HCT116 (cell line): Measurements from ENCODE around the gene RILPL2. TPM values are rescaled to one million over a fixed set of nuclear protein-coding genes. Genes with fewer than 3 reads are reported as not detected.

ENCODE experiments used
- ATAC-seq: fragments of 200-7000 bp; cut with Tn5 transposase; 2 replicates; pipeline ENCODE4 v1.9.1; 2020; ENCODE audit warnings: mild to moderate bottlenecking, moderate library complexity
- BruUV-seq: library from RNA; stranded (reverse); fragments of 400-500 nt; replicated peaks from 2 replicates; lab custom pipeline; 2021; lab: Mats Ljungman, UMichigan
- CTCF ChIA-PET: fragments of 300-600 bp; sonication (Branson Sonifier 250); formaldehyde crosslinking; loops from one replicate; lab custom pipeline; 2021; ENCODE audit warnings: antibody characterized with exemption; lab: Charles Lee
- POLR2A ChIA-PET: fragments of 300-600, 350-600 bp; sonication (Branson Sonifier 250); formaldehyde crosslinking; loops from one replicate; lab custom pipeline; 2021; ENCODE audit warnings: antibody characterized with exemption; lab: Charles Lee
- RAD21 ChIA-PET, 2 experiments: fragments of 300-600 bp; sonication (Branson Sonifier 250); formaldehyde crosslinking; loops; one replicate each; lab custom pipeline; 2023; ENCODE audit warnings: low total read pairs in 2 of 2; ENCODE audit not compliant: uncharacterized antibody in 2 of 2, unreplicated experiment in 2 of 2, low non-redundant PET in 1 of 2; lab: Charles Lee
- DNase-seq: peaks from one replicate; pipeline ENCODE4 v3.0.0-alpha.2; 2010; ENCODE audit warnings: low read depth, low spot score
- H2AFZ ChIP-seq: fragments of 200-600 bp; shearing (Covaris generic), sonication (generic); 2 replicates; pipeline ENCODE4 v1.6.1; 2017; ENCODE audit warnings: low read depth, mixed run types, mixed read lengths, antibody characterized with exemption, low read length; ENCODE audit not compliant: poor library complexity, severe bottlenecking
- H3K27ac ChIP-seq: 2 replicates; pipeline ENCODE4 v1.5.1; 2012; ENCODE audit warnings: low read depth, low read length
- H3K27me3 ChIP-seq: fragments of 200-600 bp; sonication (generic); 2 replicates; pipeline ENCODE4 v1.6.1; 2016; ENCODE audit warnings: mixed run types, low read length, mixed read lengths; ENCODE audit not compliant: insufficient read depth
- H3K36me3 ChIP-seq, 2 experiments: fragments of 200-500 bp in 1 of 2; fragments of 200-600 bp in 1 of 2; sonication (Bioruptor generic) in 1 of 2; sonication (generic) in 1 of 2; 2 replicates each; pipeline versions ENCODE4 v1.5.1 to v1.6.1; 2014 to 2016; ENCODE audit warnings: low read length in 2 of 2, inconsistent platforms in 1 of 2, mixed read lengths in 1 of 2, mixed run types in 1 of 2; ENCODE audit not compliant: insufficient read depth in 2 of 2, control insufficient read depth in 1 of 2
- H3K4me1 ChIP-seq, 2 experiments: fragments of 200-600 bp in 1 of 2; sonication (generic) in 1 of 2; 2 replicates each; pipeline versions ENCODE4 v1.5.1 to v1.6.1; 2012 to 2017; ENCODE audit warnings: low read length in 2 of 2, inconsistent platforms in 1 of 2, mild to moderate bottlenecking in 1 of 2, mixed read lengths in 1 of 2, mixed run types in 1 of 2, moderate library complexity in 1 of 2; ENCODE audit not compliant: insufficient read depth in 2 of 2, control insufficient read depth in 1 of 2
- H3K4me2 ChIP-seq: fragments of 200-600 bp; sonication (generic); 2 replicates; pipeline ENCODE4 v1.6.1; 2017; ENCODE audit warnings: mixed run types, low read length, mixed read lengths
- H3K4me3 ChIP-seq, 2 experiments: fragments of 200-600 bp in 1 of 2; sonication (generic) in 1 of 2; replicated peaks in 1 of 2; 2 replicates each; pipeline ENCODE4 v1.5.1; 2011 to 2016; ENCODE audit warnings: low read length in 2 of 2, control low read depth in 1 of 2, low read depth in 1 of 2, mild to moderate bottlenecking in 1 of 2, mixed read lengths in 1 of 2, mixed run types in 1 of 2
- H3K79me2 ChIP-seq: fragments of 200-600 bp; sonication (generic); 2 replicates; pipeline ENCODE4 v1.6.1; 2017; ENCODE audit warnings: mild to moderate bottlenecking, mixed run types, low read length, moderate library complexity, mixed read lengths; ENCODE audit not compliant: insufficient read depth
- H3K9ac ChIP-seq: fragments of 200-600 bp; sonication (generic); 2 replicates; pipeline ENCODE4 v1.6.1; 2016; ENCODE audit warnings: low read length, mixed read lengths
- H3K9me2 ChIP-seq: fragments of 200-600 bp; sonication (generic), shearing (Covaris generic); 2 replicates; pipeline ENCODE4 v1.6.1; 2017; ENCODE audit warnings: mixed run types, mild to moderate bottlenecking, moderate library complexity; ENCODE audit not compliant: insufficient read depth
- H3K9me3 ChIP-seq, 2 experiments: fragments of 200-500 bp in 1 of 2; fragments of 200-600 bp in 1 of 2; sonication (Bioruptor generic) in 1 of 2; sonication (generic) in 1 of 2; 2 replicates each; pipeline ENCODE4 v1.6.1; 2014 to 2017; ENCODE audit warnings: low read length in 2 of 2, mixed read lengths in 2 of 2, inconsistent platforms in 1 of 2, low read depth in 1 of 2, mild to moderate bottlenecking in 1 of 2, mixed run types in 1 of 2, moderate library complexity in 1 of 2; ENCODE audit not compliant: control insufficient read depth in 1 of 2, insufficient read depth in 1 of 2
- H4K20me1 ChIP-seq: fragments of 200-600 bp; sonication (generic), shearing (Covaris generic); 2 replicates; pipeline ENCODE4 v1.6.1; 2017; ENCODE audit warnings: mixed run types, mild to moderate bottlenecking, moderate library complexity; ENCODE audit not compliant: insufficient read depth
- CBX3 ChIP-seq: IDR thresholded peaks from 2 replicates; pipeline ENCODE4 v1.6.1; 2012; ENCODE audit warnings: low read depth
- EGR1 ChIP-seq: IDR thresholded peaks from 2 replicates; pipeline ENCODE4 v1.6.1; 2012; ENCODE audit warnings: low read depth
- EZH2 ChIP-seq: fragments of 200-600 bp; sonication (generic); IDR thresholded peaks from 2 replicates; pipeline ENCODE4 v1.6.1; 2017; ENCODE audit warnings: antibody characterized with exemption, mixed run types
- EZH2phosphoT487 ChIP-seq: fragments of 200-600 bp; IDR thresholded peaks from 2 replicates; pipeline ENCODE4 v1.6.1; 2018; ENCODE audit warnings: antibody characterized with exemption, borderline replicate concordance
- POLR2A ChIP-seq: IDR thresholded peaks from 2 replicates; pipeline ENCODE4 v1.7.0; 2011; ENCODE audit warnings: borderline replicate concordance; ENCODE audit not compliant: insufficient read depth, insufficient read length; ENCODE audit errors: extremely low read depth
- POLR2AphosphoS5 ChIP-seq: IDR thresholded peaks from 2 replicates; pipeline ENCODE4 v1.6.1; 2011; ENCODE audit warnings: mild to moderate bottlenecking, low read depth, low read length, moderate library complexity
- RAD21 ChIP-seq: IDR thresholded peaks from 2 replicates; pipeline ENCODE4 v1.6.1; 2012; ENCODE audit warnings: low read depth, mild to moderate bottlenecking
- SP1 ChIP-seq: IDR thresholded peaks from 2 replicates; pipeline ENCODE4 v1.6.1; 2012; ENCODE audit warnings: low read depth
- SRF ChIP-seq: IDR thresholded peaks from 2 replicates; pipeline ENCODE4 v1.6.1; 2012; ENCODE audit warnings: low read depth
- ZFX ChIP-seq: fragments of 450-650 bp; IDR thresholded peaks from 2 replicates; pipeline ENCODE4 v1.6.1; 2017
- ZNF274 ChIP-seq: fragments of 200-500 bp; sonication (Bioruptor generic); IDR thresholded peaks from 2 replicates; pipeline ENCODE4 v1.6.1; 2014; ENCODE audit warnings: mild to moderate bottlenecking, low read depth, low read length, inconsistent platforms
- intact Hi-C: fragments of 100-400 bp; cut with micrococcal nuclease; formaldehyde crosslinking; loops from 2 replicates; pipeline ENCODE4 v1.10.0; 2022
- total RNA-seq: library from RNA; stranded (reverse); gene quantifications from one replicate; pipeline ENCODE4 v1.2.1, GENCODE V29; 2021; ENCODE audit not compliant: unreplicated experiment
- TF ChIP-seq, protein P1 (sequence below): IDR thresholded peaks from 2 replicates; pipeline ENCODE4 v1.6.1; 2012

Gene RILPL2
- total RNA-seq, 1 experiment from 2014 or later: 2.3 TPM

DNA sequence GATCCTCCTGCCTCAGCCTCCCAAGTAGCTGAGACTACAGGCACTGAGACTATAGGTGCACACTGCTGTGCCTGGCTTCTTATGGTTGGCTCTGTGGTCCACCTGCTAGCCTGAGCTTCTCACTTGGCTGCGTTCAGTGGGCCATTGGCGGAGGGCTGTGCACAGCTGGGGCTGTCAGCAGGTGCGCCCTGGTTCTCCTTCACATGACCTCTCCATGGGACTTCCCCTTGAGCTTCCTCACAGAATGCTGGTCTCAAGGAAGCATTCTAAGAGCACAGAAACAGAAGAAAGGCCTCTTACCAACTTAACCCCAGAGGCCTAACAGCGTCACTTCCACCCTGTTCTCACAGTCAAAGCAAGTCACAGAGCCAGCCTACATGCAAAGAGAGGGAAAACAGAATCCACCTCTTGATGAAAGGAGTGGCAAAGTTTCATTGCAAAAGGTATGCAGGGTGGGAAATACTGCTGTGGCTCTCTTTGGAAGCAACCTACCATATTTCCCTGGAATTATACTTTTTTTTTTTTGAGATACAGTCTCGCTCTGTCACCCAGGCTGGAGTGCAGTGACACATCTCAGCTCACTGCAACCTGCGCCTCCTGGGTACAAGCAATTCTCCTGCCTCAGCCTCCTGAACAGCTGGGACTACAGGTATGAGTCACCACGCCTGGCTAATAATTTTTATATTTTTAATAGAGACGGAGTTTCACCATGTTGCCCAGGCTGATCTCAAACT is 9.3 kb downstream of the RILPL2 start:
- H4K20me1 ChIP-seq: no peaks in the 10 kb centered on the region
- DNase-seq: no peak
- BruUV-seq: no TSS peak
- no peak overlapping the region for H3K4me3 ChIP-seq
- intact Hi-C loops: no loop called here
- ATAC-seq: no peak
- no peaks in the 10 kb centered on the region for H3K4me1 ChIP-seq
- H3K4me2 ChIP-seq: no peak overlapping the region
- POLR2A ChIA-PET: no interaction called here
- no peak overlapping the region for H2AFZ ChIP-seq
- RAD21 ChIA-PET: interaction anchor here in 1 of 2 experiments (0.6 kb wide), 1 partner anchor 9 kb away, joined by 3 read pairs; no protein-coding TSS in a partner anchor
- H3K9me2 ChIP-seq: no peaks in the 10 kb centered on the region
- peaks cover 0 to 5% of the 10 kb centered on the region in 2 experiments; a peak in 1 of 4 replicates for H3K36me3 ChIP-seq
- H3K79me2 ChIP-seq: no peaks in the 10 kb centered on the region
- H3K27me3 ChIP-seq: no peaks in the 10 kb centered on the region
- H3K27ac ChIP-seq: no peak overlapping the region
- CTCF ChIA-PET: no interaction called here
- H3K9me3 ChIP-seq: no peaks in the 10 kb centered on the region
- TF ChIP-seq POLR2AphosphoS5 (no peak), ZNF274 (no peak), SRF (no peak), CBX3 (no peak), SP1 (no peak), EZH2phosphoT487 (no peak), EGR1 (no peak), POLR2A (no peak)
- no peak overlapping the region for H3K9ac ChIP-seq

DNA sequence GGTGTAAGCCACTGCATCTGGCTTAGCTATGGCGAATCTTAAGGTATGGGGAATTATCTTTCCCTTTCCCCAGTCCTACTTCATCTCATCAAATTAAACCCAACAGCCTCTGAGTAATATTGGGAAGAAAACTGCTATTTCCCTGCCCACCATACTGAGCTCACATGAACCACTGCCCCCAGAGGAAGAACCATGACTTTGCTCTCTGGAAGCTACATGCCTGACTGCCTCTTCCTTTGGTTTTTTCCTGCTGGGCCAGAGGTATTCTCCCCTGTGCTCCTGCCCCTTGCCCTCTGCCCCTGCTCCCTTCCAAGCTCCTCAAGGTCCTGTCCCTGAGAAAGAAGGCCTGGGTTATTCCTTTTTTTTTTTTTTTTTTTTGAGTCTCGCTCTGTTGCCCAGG is 15.2 kb downstream of the RILPL2 start:
- Histone ChIP-seq H3K79me2 (no peaks in the 10 kb centered on the region), H3K27ac (no peak overlapping the region), H2AFZ (no peak overlapping the region), H3K36me3 (no peaks in the 10 kb centered on the region; a peak in 1 of 4 replicates), H3K4me1 (no peaks in the 10 kb centered on the region), H3K9ac (no peak overlapping the region), H3K4me2 (no peak overlapping the region), H3K9me2 (no peaks in the 10 kb centered on the region), H3K4me3 (no peak overlapping the region), H3K27me3 (no peaks in the 10 kb centered on the region), H3K9me3 (no peaks in the 10 kb centered on the region), H4K20me1 (no peaks in the 10 kb centered on the region)
- no TSS peak for BruUV-seq
- no peak for TF ChIP-seq ZFX
- no peak for TF ChIP-seq EZH2
- TF ChIP-seq, protein P1, sequence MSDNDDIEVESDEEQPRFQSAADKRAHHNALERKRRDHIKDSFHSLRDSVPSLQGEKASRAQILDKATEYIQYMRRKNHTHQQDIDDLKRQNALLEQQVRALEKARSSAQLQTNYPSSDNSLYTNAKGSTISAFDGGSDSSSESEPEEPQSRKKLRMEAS: no peak
- no peak for TF ChIP-seq RAD21
- RAD21 ChIA-PET: interaction anchor here in 1 of 2 experiments (0.7 kb wide), 1 partner anchor 377 kb away, joined by 3 read pairs; no protein-coding TSS in a partner anchor
- intact Hi-C loops: no loop called here
- 0 out of 2 replicates have a peak, but pooled peaks have one; percentile 63 for ATAC-seq
- CTCF ChIA-PET: no interaction called here
- DNase-seq: no peak
- POLR2A ChIA-PET: no interaction called here
